H7 (cell line): ENCODE results near the gene DNM3. TPM values are rescaled to one million over a fixed set of nuclear protein-coding genes. Genes with fewer than 3 reads are reported as not detected.

Source experiments
- DNase-seq: peaks from one replicate; pipeline ENCODE4 v3.0.0; 2012
- H3K27me3 ChIP-seq: 2 replicates; pipeline ENCODE4 v1.6.0; 2011; ENCODE audit warnings: mild to moderate bottlenecking, low read length; ENCODE audit not compliant: control insufficient read depth, insufficient read depth
- H3K36me3 ChIP-seq: replicated peaks from 2 replicates; pipeline ENCODE4 v1.5.1; 2011; ENCODE audit warnings: low read length; ENCODE audit not compliant: control insufficient read depth, insufficient read depth
- H3K4me3 ChIP-seq: 2 replicates; pipeline ENCODE4 v1.5.1; 2011; ENCODE audit warnings: low read depth, mild to moderate bottlenecking, control low read depth, low read length, moderate library complexity; ENCODE audit not compliant: insufficient read depth
- total RNA-seq: library from RNA; depleted of rRNA; stranded (reverse); fragments of >200 nt; shearing (Covaris generic); gene quantifications from 2 replicates; pipeline ENCODE4 v1.2.3, GENCODE V29; 2014

The DNM3 gene
- total RNA-seq, 1 experiment from 2014 or later = 0.73 TPM

GRCh38 chr1:172220376-172220775 lies 379.1 kb downstream of the DNM3 start:
- H3K4me3 ChIP-seq = no peak overlapping the region
- no peak for DNase-seq
- H3K27me3 ChIP-seq = no peaks in the 10 kb centered on the region
- H3K36me3 ChIP-seq = no peaks in the 10 kb centered on the region

DNA sequence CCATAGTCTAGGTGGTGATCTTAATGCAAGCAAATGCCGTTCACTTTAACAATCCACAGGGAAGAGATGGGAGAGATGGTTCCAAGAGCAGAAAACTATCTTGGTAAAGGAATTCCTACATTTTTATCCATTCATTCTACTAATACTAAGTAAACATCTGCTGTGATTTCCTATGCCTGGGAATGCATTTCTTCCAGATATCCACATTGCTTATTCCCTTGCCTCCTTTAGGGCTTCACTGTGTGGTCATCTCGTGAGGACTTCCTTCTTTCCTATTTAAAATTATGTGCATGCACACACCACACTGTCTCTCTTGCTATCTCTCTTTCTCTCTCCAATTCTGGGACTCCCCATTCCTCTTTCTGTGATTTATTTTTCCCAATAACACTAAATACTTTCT lies 380.1 kb downstream of the DNM3 start:
- H3K36me3 ChIP-seq = no peaks in the 10 kb centered on the region
- DNase-seq = no peak
- H3K27me3 ChIP-seq = no peaks in the 10 kb centered on the region
- no peak overlapping the region for H3K4me3 ChIP-seq

DNA sequence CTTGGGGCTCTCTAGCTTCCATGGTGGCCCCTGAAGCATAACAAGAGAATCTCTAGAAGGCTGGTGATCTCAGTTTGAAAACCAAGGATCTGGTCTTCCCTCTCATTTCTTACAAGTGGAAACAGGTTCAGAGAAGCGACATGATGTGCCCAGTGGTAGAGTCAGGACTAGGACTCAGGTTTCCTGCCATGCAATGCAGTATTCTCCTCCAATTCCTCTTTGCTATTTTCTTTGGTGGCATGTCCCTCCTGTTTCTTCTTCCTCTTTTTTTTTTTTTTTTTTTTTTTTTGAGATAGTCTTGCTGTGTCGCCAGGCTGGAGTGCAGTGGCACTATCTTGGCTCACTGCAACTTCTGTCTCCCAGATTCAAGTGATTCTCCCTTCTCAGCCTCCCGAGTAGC lies 383.6 kb downstream of the DNM3 start:
- Histone ChIP-seq H3K27me3 (no peaks in the 10 kb centered on the region), H3K4me3 (no peak overlapping the region), H3K36me3 (no peaks in the 10 kb centered on the region)
- no peak for DNase-seq

GRCh38 chr1:172229942-172230341 lies 388.6 kb downstream of the DNM3 start:
- Histone ChIP-seq H3K27me3 (no peaks in the 10 kb centered on the region), H3K36me3 (no peaks in the 10 kb centered on the region), H3K4me3 (no peak overlapping the region)
- DNase-seq = no peak

GRCh38 chr1:172230526-172230925 lies 389.2 kb downstream of the DNM3 start:
- Histone ChIP-seq H3K4me3 (no peak overlapping the region), H3K36me3 (no peaks in the 10 kb centered on the region), H3K27me3 (no peaks in the 10 kb centered on the region)
- no peak for DNase-seq

GRCh38 chr1:172236958-172237357 lies 395.7 kb downstream of the DNM3 start:
- H3K36me3 ChIP-seq = no peaks in the 10 kb centered on the region
- H3K27me3 ChIP-seq = no peaks in the 10 kb centered on the region
- DNase-seq = no peak
- no peak overlapping the region for H3K4me3 ChIP-seq

DNA sequence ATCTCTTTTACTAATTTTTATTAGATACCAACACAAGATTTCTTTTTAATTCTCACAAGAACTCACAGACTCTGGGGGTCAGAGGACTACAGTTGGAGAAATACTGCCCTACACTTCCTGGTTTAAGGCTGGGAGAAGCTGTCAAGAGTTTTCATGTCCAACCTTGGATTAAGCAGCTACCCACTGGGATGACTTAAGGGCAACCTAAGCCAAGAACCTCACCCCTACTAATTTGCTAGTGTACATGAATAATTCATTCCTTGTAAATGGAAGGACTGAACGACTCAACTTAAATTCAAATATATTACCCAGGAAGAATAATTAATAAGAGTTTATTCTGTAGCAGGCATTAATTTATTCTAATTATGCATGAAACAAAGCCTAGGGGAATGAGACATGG lies 396.9 kb downstream of the DNM3 start:
- DNase-seq = no peak
- H3K27me3 ChIP-seq = no peaks in the 10 kb centered on the region
- H3K36me3 ChIP-seq = no peaks in the 10 kb centered on the region
- H3K4me3 ChIP-seq = no peak overlapping the region

DNA sequence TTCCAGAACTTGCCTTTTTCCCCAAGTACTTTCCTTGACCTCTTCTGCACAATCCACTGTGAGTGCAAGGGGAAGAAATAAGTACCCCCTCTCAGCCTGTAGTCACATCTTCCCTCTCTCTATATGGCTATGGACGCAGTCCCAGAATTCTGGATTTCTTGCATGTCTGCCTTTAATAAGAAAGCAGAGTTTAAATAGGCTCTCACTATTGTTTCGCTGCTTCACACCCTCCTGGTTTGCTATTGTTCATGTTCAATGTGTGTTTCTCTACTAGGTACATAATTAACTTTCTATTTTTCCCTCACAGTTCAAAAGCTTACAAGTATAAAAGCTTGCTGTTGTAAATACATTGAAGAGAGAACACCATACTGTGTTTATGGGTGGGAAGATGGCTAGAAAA lies 397.7 kb downstream of the DNM3 start:
- Histone ChIP-seq H3K36me3 (no peaks in the 10 kb centered on the region), H3K27me3 (no peaks in the 10 kb centered on the region), H3K4me3 (no peak overlapping the region)
- no peak for DNase-seq

- no peak for DNase-seq
- no peak overlapping the region for H3K4me3 ChIP-seq
- H3K36me3 ChIP-seq = no peaks in the 10 kb centered on the region
- no peaks in the 10 kb centered on the region for H3K27me3 ChIP-seq
Observed at GRCh38 chr1:172239901-172240300, 398.6 kb downstream of the DNM3 start.

DNA sequence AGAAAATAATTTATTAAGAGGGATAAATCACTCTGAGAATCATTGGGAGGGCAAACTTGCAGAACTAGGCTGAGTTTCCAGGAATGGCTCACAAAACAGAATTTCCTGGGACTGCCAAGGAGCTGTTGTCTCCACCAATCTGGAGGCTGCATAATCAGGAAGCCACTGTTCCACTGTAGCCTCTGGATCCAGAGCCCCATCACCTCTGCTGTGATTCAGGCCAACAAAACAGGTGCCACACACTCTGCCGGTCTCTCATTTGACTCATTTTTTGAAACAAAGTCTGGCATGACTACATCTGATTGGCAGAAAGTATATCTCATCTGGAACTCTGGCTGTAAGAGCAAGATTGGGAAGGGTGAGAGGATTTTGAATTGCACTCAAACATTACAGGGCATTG lies 400.2 kb downstream of the DNM3 start:
- Histone ChIP-seq H3K36me3 (no peaks in the 10 kb centered on the region), H3K27me3 (no peaks in the 10 kb centered on the region), H3K4me3 (no peak overlapping the region)
- DNase-seq = no peak

GRCh38 chr1:172244865-172245264 lies 403.6 kb downstream of the DNM3 start:
- Histone ChIP-seq H3K36me3 (no peaks in the 10 kb centered on the region), H3K27me3 (no peaks in the 10 kb centered on the region)
- no peak for DNase-seq

GRCh38 chr1:172245788-172246187 lies 404.5 kb downstream of the DNM3 start:
- Histone ChIP-seq H3K27me3 (no peaks in the 10 kb centered on the region), H3K4me3 (no peak overlapping the region), H3K36me3 (no peaks in the 10 kb centered on the region)
- DNase-seq = no peak

More at GRCh38 chr1:172244865-172245264, 403.6 kb downstream of the DNM3 start:
- no peak overlapping the region for H3K4me3 ChIP-seq

DNA sequence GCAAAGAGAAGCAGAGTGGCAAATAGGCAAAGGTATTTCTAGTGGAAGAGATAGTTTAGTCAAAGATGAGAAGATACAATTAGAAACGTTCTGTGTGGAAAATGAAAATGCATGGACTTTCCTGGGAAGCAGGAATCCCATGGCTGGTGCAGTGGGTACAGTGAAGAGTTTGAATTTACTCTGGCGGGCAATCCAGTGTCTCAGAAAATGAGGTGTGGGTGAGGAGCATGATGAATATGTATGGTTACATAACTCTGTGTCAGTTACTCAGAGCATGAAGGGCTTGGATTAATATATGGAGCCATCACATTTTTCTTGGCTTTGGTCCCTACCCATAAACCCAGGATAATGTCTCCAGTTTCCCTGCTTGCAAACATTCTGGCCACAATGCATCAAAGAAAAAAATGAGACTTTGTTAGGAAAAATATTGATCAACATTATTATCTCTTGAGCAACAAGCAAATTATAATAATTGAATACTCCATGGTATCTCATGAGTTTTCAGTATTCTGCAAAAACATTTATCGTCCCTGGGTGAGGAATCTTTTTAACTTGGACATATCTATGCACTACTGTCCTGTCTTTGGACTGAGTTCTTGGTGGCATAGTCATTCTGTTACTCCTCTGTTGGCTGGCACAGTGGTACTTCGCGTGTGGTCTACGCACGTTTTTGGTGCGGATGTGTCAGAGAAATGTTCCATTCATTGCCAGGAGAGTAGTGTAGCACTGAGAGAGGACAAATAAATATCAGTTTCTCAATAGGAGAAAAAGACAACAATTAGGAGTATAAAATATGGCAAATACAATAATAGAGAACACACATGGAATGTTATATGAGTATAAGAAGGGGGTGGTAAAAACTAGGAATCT lies 405.5 kb downstream of the DNM3 start:
- Histone ChIP-seq H3K27me3 (no peaks in the 10 kb centered on the region), H3K36me3 (no peaks in the 10 kb centered on the region), H3K4me3 (no peak overlapping the region)
- DNase-seq = no peak

DNA sequence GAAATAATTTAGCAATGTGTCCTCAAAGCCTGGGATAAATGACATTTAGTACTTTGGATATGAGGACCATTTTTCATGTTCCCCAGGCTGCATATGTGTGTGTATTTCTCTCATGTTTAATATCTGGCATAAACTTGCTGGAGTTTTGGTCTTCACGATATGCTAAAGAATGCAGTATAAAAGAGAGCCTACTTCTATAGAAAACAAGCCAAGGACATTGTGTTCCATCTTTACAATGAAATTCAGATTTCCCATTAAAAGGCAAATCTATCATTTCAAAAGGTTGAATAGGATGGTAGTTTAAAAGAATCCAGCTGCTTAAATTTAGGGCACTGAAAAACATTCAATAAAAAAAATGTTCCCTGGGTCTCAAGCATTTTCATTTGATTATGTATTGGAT lies 410.2 kb downstream of the DNM3 start:
- no peak for DNase-seq
- no peaks in the 10 kb centered on the region for H3K36me3 ChIP-seq

DNA sequence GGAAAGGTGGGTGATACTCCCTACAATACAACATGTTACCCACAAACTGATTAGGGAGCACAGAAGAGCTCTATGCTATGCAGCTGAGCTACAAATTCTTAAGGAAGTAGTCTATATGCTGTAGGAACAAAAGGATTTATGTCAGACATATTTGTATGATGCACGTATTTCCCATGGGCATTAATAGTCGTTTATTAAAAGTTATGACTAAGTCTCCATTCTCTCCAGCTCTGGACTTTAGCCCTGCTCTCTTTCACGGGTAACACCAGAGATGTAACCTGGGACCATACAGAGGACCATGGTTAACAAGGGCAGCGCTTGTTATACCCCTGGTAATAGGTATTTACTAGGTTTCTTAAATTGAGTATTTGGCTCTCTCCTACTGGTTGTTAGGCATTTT lies 411.0 kb downstream of the DNM3 start:
- no peak for DNase-seq
- H3K36me3 ChIP-seq = no peaks in the 10 kb centered on the region
- H3K27me3 ChIP-seq = no peaks in the 10 kb centered on the region
- H3K4me3 ChIP-seq = no peak overlapping the region

More for the DNA sequence above, 410.2 kb downstream of the DNM3 start:
- no peaks in the 10 kb centered on the region for H3K27me3 ChIP-seq
- H3K4me3 ChIP-seq = no peak overlapping the region
